SK-N-MC (cell line): Measurements from ENCODE around the gene DCUN1D2.

Source experiments
- DNase-seq: peaks from one replicate; pipeline ENCODE4 v3.0.0-alpha.2; 2011; ENCODE audit warnings: low read depth, low spot score
- H3K27ac ChIP-seq: fragments of 200-600 bp; sonication (generic); 2 replicates; pipeline ENCODE4 v1.5.1; 2016; ENCODE audit warnings: mixed run types
- H3K36me3 ChIP-seq: fragments of 200-600 bp; sonication (generic); 2 replicates; pipeline ENCODE4 v1.6.1; 2017; ENCODE audit warnings: antibody characterized with exemption, low read length, mixed read lengths; ENCODE audit not compliant: insufficient read depth
- H3K4me3 ChIP-seq: fragments of 200-600 bp; sonication (generic); 2 replicates; pipeline ENCODE4 v1.5.1; 2016
- H3K9ac ChIP-seq: fragments of 200-600 bp; sonication (generic); 2 replicates; pipeline ENCODE4 v1.8.0; 2017; ENCODE audit warnings: mixed run types, mixed read lengths; ENCODE audit not compliant: insufficient read length
- H3K9me3 ChIP-seq: fragments of 200-600 bp; sonication (generic); 2 replicates; pipeline ENCODE4 v1.6.1; 2017; ENCODE audit warnings: low read depth, mild to moderate bottlenecking, antibody characterized with exemption, low read length, moderate library complexity, mixed read lengths
- EZH2 ChIP-seq: fragments of 200-600 bp; sonication (generic); IDR thresholded peaks from one replicate; pipeline ENCODE4 v1.6.1; 2017; ENCODE audit warnings: antibody characterized with exemption
- FOXP2 ChIP-seq: optimal IDR thresholded peaks from 2 replicates; pipeline ENCODE3; 2011; ENCODE audit warnings: mild to moderate bottlenecking, moderate library complexity; ENCODE audit not compliant: insufficient read depth; ENCODE audit errors: extremely low read length, control extremely low read depth
- POLR2AphosphoS5 ChIP-seq: IDR thresholded peaks from 2 replicates; pipeline ENCODE4 v1.6.1; 2012; ENCODE audit warnings: mild to moderate bottlenecking, low read depth, low read length, borderline replicate concordance

Gene DCUN1D2

DNA sequence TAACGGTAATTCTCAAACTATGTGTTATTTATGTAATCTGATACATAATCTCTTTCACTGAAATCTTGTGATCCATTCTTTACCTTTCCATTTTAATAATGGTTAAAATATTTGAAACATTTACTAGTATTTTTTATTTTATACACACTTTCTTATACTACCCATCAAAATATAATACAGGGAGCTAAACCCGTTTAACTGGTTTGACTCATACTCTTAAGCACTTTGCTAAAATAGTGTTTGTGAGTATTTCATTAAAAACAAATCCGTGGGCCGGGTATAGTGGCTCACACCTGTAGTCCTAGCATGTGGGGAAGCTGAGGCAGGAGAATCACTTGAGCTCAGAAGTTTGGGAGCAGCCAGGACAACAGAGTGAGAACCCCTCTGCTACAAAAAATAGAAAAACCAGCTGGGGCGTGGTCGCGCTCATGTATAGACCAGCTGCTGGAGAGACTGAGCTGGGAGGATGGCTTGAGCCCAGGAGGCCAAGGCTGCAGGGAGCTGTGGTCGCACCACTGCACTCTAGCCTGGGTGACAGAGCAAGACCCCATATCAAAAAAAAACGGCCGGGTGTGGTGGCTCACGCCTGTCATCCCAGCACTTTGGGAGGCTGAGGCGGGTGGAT is 43.8 kb upstream of the DCUN1D2 start:
- H3K9me3 ChIP-seq: no peaks in the 10 kb centered on the region
- no peak for DNase-seq
- H3K27ac ChIP-seq: no peak overlapping the region
- H3K9ac ChIP-seq: no peak overlapping the region
- no peaks in the 10 kb centered on the region; the same call in 1 of the 2 replicates for H3K36me3 ChIP-seq
- H3K4me3 ChIP-seq: no peak overlapping the region
- no peak for TF ChIP-seq EZH2
- TF ChIP-seq POLR2AphosphoS5: no peak
- TF ChIP-seq FOXP2: no peak

GRCh38 chr13:113533161-113533840 is 42.8 kb upstream of the DCUN1D2 start:
- H3K4me3 ChIP-seq: no peak overlapping the region
- TF ChIP-seq EZH2 (no peak), FOXP2 (no peak), POLR2AphosphoS5 (no peak)
- no peaks in the 10 kb centered on the region; the same call in 1 of the 2 replicates for H3K36me3 ChIP-seq
- H3K27ac ChIP-seq: no peak overlapping the region
- DNase-seq: no peak
- no peak overlapping the region for H3K9ac ChIP-seq
- no peaks in the 10 kb centered on the region for H3K9me3 ChIP-seq

DNA sequence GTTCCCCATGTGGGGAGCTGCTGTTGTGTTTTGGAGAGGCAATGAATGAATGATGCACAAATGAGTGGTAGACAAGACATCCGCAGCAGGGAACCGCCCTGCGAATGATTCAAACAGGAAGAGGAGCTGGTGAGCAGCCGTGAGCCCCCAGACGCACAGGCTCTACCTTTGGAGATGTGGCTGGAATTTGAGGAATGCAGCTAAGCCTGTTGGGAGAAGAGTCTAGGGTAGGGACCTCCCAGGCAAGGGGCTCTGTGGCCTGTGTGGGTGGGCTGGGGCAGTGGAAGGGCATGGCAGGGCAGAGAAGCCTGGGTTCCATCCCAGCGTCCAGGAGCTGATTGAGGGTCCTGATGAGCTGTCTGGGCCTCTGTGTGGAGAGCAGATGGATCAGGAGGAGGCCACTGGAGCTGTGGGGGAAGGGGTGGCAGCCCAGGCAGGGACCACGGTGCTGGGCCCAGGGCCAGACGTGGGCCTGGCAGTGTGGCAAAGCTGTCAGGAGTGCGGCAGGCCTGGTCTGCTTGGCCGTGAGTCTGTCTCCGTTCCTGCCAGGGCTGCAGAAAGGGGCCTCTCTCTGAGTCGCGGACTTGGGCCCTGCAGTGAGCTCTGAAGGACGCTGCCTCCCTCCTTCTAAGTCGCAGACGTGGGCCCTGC is 41.8 kb upstream of the DCUN1D2 start:
- Histone ChIP-seq H3K4me3 (no peak overlapping the region), H3K9ac (no peak overlapping the region), H3K36me3 (no peaks in the 10 kb centered on the region; the same call in 1 of the 2 replicates), H3K27ac (no peak overlapping the region), H3K9me3 (no peaks in the 10 kb centered on the region)
- DNase-seq: no peak
- TF ChIP-seq POLR2AphosphoS5 (no peak), FOXP2 (no peak), EZH2 (no peak)

DNA sequence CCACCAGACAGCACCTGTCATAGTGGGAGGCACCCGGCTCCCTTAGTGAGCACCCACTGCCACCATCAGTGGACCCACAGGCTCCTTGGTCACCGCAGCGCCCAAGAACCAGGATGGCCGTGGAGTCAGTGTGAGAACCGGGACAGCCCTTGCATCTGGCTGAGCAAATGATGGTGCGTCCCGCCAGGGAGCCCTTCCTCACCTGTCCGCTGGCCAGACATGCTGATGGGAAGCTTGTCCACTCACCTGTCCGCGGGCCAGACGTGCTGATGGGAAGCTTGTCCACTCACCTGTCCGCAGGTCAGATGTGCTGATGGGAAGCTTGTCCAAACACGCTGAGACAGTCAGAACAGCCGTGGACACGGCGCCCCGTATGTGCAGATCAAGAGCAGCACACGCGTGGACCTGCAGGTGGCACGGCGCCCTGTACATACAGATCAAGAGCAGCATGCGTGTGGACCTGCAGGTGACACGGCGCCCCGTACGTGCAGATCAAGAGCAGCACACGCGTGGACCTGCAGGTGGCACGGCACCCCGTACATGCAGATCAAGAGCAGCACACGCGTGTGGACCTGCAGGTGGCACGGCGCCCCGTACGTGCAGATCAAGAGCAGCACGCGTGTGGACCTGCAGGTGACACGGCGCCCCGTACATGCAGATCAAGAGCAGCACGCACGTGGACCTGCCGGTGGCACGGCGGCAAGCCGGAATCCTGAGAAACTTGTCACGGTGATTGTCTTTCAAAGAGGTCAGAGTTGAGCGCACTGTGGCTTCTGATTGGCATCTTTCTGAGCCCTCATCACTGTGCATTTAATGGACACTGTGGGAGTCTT is 40.7 kb upstream of the DCUN1D2 start:
- no peaks in the 10 kb centered on the region; the same call in 1 of the 2 replicates for H3K36me3 ChIP-seq
- no peak overlapping the region for H3K4me3 ChIP-seq
- no peak for TF ChIP-seq FOXP2
- no peak for TF ChIP-seq EZH2
- TF ChIP-seq POLR2AphosphoS5: no peak
- no peak for DNase-seq
- H3K9me3 ChIP-seq: no peaks in the 10 kb centered on the region
- H3K9ac ChIP-seq: no peak overlapping the region
- no peak overlapping the region for H3K27ac ChIP-seq

DNA sequence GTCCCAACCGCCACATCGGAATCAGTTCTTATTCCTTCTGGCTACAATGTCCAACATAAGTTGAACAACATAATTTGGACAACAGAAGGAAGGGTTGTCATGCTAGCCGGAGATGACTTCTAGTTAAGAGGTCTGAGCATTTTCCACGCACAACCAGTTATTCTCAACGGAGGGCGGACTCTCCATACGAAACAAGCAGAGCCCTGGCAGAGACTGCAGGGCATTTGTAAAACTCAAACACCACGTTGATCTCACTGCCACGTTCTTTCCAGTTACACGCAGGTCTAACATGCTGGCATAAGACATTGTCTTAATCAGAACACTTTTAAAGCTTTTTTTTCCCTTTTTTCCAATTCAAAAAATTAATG is 38.3 kb upstream of the DCUN1D2 start:
- TF ChIP-seq EZH2: no peak
- TF ChIP-seq FOXP2: no peak
- TF ChIP-seq POLR2AphosphoS5: no peak
- H3K9me3 ChIP-seq: no peaks in the 10 kb centered on the region
- DNase-seq: no peak
- no peak overlapping the region for H3K4me3 ChIP-seq
- no peak overlapping the region for H3K27ac ChIP-seq
- peaks cover 7% of the 10 kb centered on the region; the same call in 1 of the 2 replicates for H3K36me3 ChIP-seq
- no peak overlapping the region for H3K9ac ChIP-seq

GRCh38 chr13:113528101-113528812 is 37.7 kb upstream of the DCUN1D2 start:
- Histone ChIP-seq H3K27ac (no peak overlapping the region), H3K9ac (no peak overlapping the region), H3K36me3 (peaks cover 8% of the 10 kb centered on the region), H3K4me3 (no peak overlapping the region), H3K9me3 (no peaks in the 10 kb centered on the region)
- DNase-seq: no peak
- TF ChIP-seq FOXP2: no peak
- TF ChIP-seq EZH2: no peak
- TF ChIP-seq POLR2AphosphoS5: no peak

GRCh38 chr13:113527272-113527958 is 36.9 kb upstream of the DCUN1D2 start:
- no peak for DNase-seq
- Histone ChIP-seq H3K9me3 (no peaks in the 10 kb centered on the region), H3K36me3 (peaks cover 11% of the 10 kb centered on the region), H3K27ac (no peak overlapping the region), H3K9ac (no peak overlapping the region), H3K4me3 (no peak overlapping the region)
- TF ChIP-seq FOXP2 (no peak), EZH2 (no peak), POLR2AphosphoS5 (no peak)
